GM12878 (cell line): ENCODE measurements around the gene RBM45. TPM values are rescaled to one million over a fixed set of nuclear protein-coding genes. Genes with fewer than 3 reads are reported as not detected.

Source experiments
- ATAC-seq: fragments of 200-7000 bp; cut with Tn5 transposase; 3 replicates; pipeline ENCODE4 v1.9.1; 2020; ENCODE audit warnings: mild to moderate bottlenecking, moderate library complexity
- BruUV-seq: library from RNA; stranded (reverse); fragments of 400-500 nt; replicated peaks from 2 replicates; lab custom pipeline; 2021; lab: Mats Ljungman, UMichigan
- CTCF ChIA-PET: fragments of 300-600 bp; sonication (Branson Sonifier 250); formaldehyde crosslinking; extraction: SDS; loops from one replicate; lab custom pipeline; 2021; ENCODE audit warnings: inconsistent platforms; lab: Yijun Ruan, JAX
- POLR2A ChIA-PET: fragments of 350-600 bp; formaldehyde crosslinking; extraction: SDS; loops from one replicate; lab custom pipeline; 2021; ENCODE audit warnings: inconsistent platforms; lab: Charles Lee
- RAD21 ChIA-PET: fragments of 300-600 bp; sonication (Branson Sonifier 250); formaldehyde crosslinking; loops from one replicate; lab custom pipeline; 2023; ENCODE audit warnings: antibody characterized with exemption; ENCODE audit not compliant: unreplicated experiment; lab: Charles Lee
- SMC1A ChIA-PET: fragments of 300-600 bp; sonication (Branson Sonifier 250); formaldehyde crosslinking; loops from one replicate; lab custom pipeline; 2023; ENCODE audit not compliant: unreplicated experiment, uncharacterized antibody; lab: Charles Lee
- DNase-seq: peaks from one replicate; pipeline ENCODE4 v3.0.0-alpha.2; 2011; ENCODE audit warnings: low read depth, low spot score
- FAIRE-seq: peaks from 3 replicates; lab custom pipeline; 2011; peaks lifted over from hg19 to GRCh38; lab: Jason Lieb, UNC
- H2AFZ ChIP-seq: 2 replicates; pipeline ENCODE4 v1.6.0; 2011; ENCODE audit warnings: low read depth, low read length, control low read depth; ENCODE audit not compliant: control insufficient read depth
- H3K27ac ChIP-seq: 2 replicates; pipeline ENCODE4 v1.5.1; 2011; ENCODE audit warnings: control low read depth; ENCODE audit not compliant: control insufficient read depth, insufficient read depth
- H3K27me3 ChIP-seq, 2 experiments: replicated peaks in 1 of 2; 2 replicates each; pipeline versions ENCODE4 v1.6.0 to v1.6.1; 2011; ENCODE audit warnings: low read length in 1 of 2; ENCODE audit not compliant: control insufficient read depth in 2 of 2, insufficient read depth in 2 of 2
- H3K36me3 ChIP-seq, 2 experiments: 2 replicates each; pipeline ENCODE4 v1.5.1; 2011; ENCODE audit warnings: low read length in 1 of 2; ENCODE audit not compliant: control insufficient read depth in 2 of 2, insufficient read depth in 2 of 2
- H3K4me1 ChIP-seq: 2 replicates; pipeline ENCODE4 v1.6.1; 2011; ENCODE audit warnings: mild to moderate bottlenecking, low read length, moderate library complexity, mixed read lengths; ENCODE audit not compliant: control insufficient read depth, insufficient read depth
- H3K4me2 ChIP-seq: 2 replicates; pipeline ENCODE4 v1.6.0; 2011; ENCODE audit warnings: control low read depth; ENCODE audit not compliant: control insufficient read depth, insufficient read depth
- H3K4me3 ChIP-seq: fragments of 200-600 bp; sonication (generic); 2 replicates; pipeline ENCODE4 v1.5.1; 2016
- H3K79me2 ChIP-seq: 2 replicates; pipeline ENCODE4 v1.6.0; 2011; ENCODE audit warnings: low read length; ENCODE audit not compliant: control insufficient read depth, insufficient read depth
- H3K9ac ChIP-seq: 2 replicates; pipeline ENCODE4 v1.8.0; 2011; ENCODE audit warnings: low read length, control low read depth, mixed read lengths; ENCODE audit not compliant: control insufficient read depth, insufficient read depth
- H3K9me3 ChIP-seq: replicated peaks from 3 replicates; pipeline ENCODE4 v1.5.1; 2011; ENCODE audit warnings: mild to moderate bottlenecking, low read length; ENCODE audit not compliant: control insufficient read depth, insufficient read depth
- H4K20me1 ChIP-seq: 2 replicates; pipeline ENCODE4 v1.6.0; 2011; ENCODE audit not compliant: control insufficient read depth, insufficient read depth
- CBX5 ChIP-seq: sonication (generic); IDR thresholded peaks from 2 replicates; pipeline ENCODE4 v1.6.1; 2016; ENCODE audit warnings: low read depth, moderate library complexity, mild to moderate bottlenecking, inconsistent platforms
- CEBPB ChIP-seq, 2 experiments: fragments of 150-350 bp in 1 of 2; IDR thresholded peaks; 2 replicates each; pipeline ENCODE4 v1.6.1; 2012 to 2014; ENCODE audit warnings: low read depth in 2 of 2, low read length in 2 of 2, borderline replicate concordance in 1 of 2, inconsistent platforms in 1 of 2
- FOXM1 ChIP-seq: IDR thresholded peaks from 2 replicates; pipeline ENCODE4 v1.6.1; 2012; ENCODE audit warnings: low read depth, mild to moderate bottlenecking, inconsistent platforms, low read length, moderate library complexity
- MEF2B ChIP-seq: fragments of 450-650 bp; IDR thresholded peaks from 2 replicates; pipeline ENCODE4 v1.6.1; 2018; ENCODE audit warnings: mild to moderate bottlenecking, moderate library complexity; ENCODE audit not compliant: partially characterized antibody, poor library complexity, severe bottlenecking
- NBN ChIP-seq: fragments of 450-650 bp; IDR thresholded peaks from 2 replicates; pipeline ENCODE4 v1.6.1; 2016
- NFYB ChIP-seq: IDR thresholded peaks from 2 replicates; pipeline ENCODE4 v1.6.1; 2011; ENCODE audit warnings: low read depth, mild to moderate bottlenecking, low read length, improper control_type of control experiment, moderate library complexity; ENCODE audit not compliant: insufficient read depth
- PBX3 ChIP-seq: IDR thresholded peaks from 2 replicates; pipeline ENCODE4 v1.6.1; 2011; ENCODE audit warnings: mild to moderate bottlenecking, low read depth, low read length, moderate library complexity; ENCODE audit not compliant: insufficient replicate concordance
- RB1 ChIP-seq: fragments of 450-650 bp; formaldehyde crosslinking; IDR thresholded peaks from 2 replicates; pipeline ENCODE4 v1.6.1; 2017; ENCODE audit warnings: mild to moderate bottlenecking, borderline replicate concordance
- SPI1 ChIP-seq: IDR thresholded peaks from 2 replicates; pipeline ENCODE4 v1.6.1; 2011; ENCODE audit warnings: low read depth, mild to moderate bottlenecking, low read length, moderate library complexity, borderline replicate concordance; ENCODE audit not compliant: insufficient read depth
- SREBF1 ChIP-seq: IDR thresholded peaks from 2 replicates; pipeline ENCODE4 v1.6.1; 2012; ENCODE audit warnings: mild to moderate bottlenecking, low read length
- USF2 ChIP-seq: IDR thresholded peaks from 2 replicates; pipeline ENCODE4 v1.6.1; 2011; ENCODE audit warnings: low read depth, low read length, improper control_type of control experiment, borderline replicate concordance
- WGBS: methylation state at CpG from one replicate; pipeline ENCODE4 v1.1.6; 2016; ENCODE audit warnings: low lambda C conversion rate; ENCODE audit not compliant: insufficient replicate concordance, insufficient coverage; ENCODE audit errors: missing lambda C conversion rate; 5-methylcytosine and 5-hydroxymethylcytosine counted together
- in situ Hi-C: fragments of 300-500 bp; cut with MboI; formaldehyde crosslinking; loops from 9 replicates; pipeline ENCODE4 v1.14.3; 2018; ENCODE audit warnings: mixed read lengths
- intact Hi-C: fragments of 100-400 bp; cut with micrococcal nuclease; formaldehyde crosslinking; loops from one replicate; pipeline ENCODE4 v1.14.2; 2022; ENCODE audit not compliant: unreplicated experiment
- polyA plus RNA-seq, 11 experiments: library from polyadenylated mRNA; depleted of rRNA in 4 of 11; unstranded in 6 of 11; stranded (reverse) in 5 of 11; fragments of >200 nt; fragmentation: Nextera tagmentation in 4 of 11; fragmentation: Illumina TruSeq in 1 of 11; extraction: Ambion mirVana in 4 of 11; extraction: Trizol in 1 of 11; gene quantifications; 1 replicate in 1 of 11; 2 replicates in 10 of 11; pipeline versions ENCODE4 v1.2.1 to v1.2.3, GENCODE V29; 2011 to 2016; ENCODE audit warnings: inconsistent platforms in 2 of 11, missing spikeins in 2 of 11, low read depth in 1 of 11
- total RNA-seq, 4 experiments: library from RNA; depleted of rRNA in 3 of 4; stranded (reverse); fragments of >200 nt in 3 of 4; fragmentation: Illumina TruSeq in 1 of 4; extraction: Trizol in 1 of 4; gene quantifications; 2 replicates each; pipeline versions ENCODE4 v1.2.1 to v1.2.3, GENCODE V29; 2013 to 2021

RBM45 gene
- total and polyA plus RNA-seq, 10 of the 15 experiments (the other 5 are each of a cell fraction or from before 2014, with no cell fraction given), result 6.2 to 21.7 (median 14.6) TPM

GRCh38 chr2:178159966-178160365, 47.7 kb downstream of the RBM45 start:
- SMC1A ChIA-PET, result no interaction called here

More at GRCh38 chr2:178159966-178160365, 47.7 kb downstream of the RBM45 start:
- RAD21 ChIA-PET, result no interaction called here
- TF ChIP-seq RB1 (no peak), USF2 (no peak), NFYB (no peak), SPI1 (no peak), CEBPB (IDR thresholded peaks at IDR 0.05; ENCODE audit: borderline replicate concordance in 1 of 2, low read depth in 2 of 2, low read length in 2 of 2) (no peak), FOXM1 (no peak), MEF2B (no peak), PBX3 (no peak), SREBF1 (no peak), CBX5 (no peak), NBN (no peak)
- no peak for ATAC-seq
- Histone ChIP-seq H3K9me3 (no peaks in the 10 kb centered on the region; the same call in 2 of the 3 replicates), H3K27me3 (no peaks in the 10 kb centered on the region; a peak in 1 of 4 replicates), H3K36me3 (no peaks in the 10 kb centered on the region), H3K4me2 (no peak overlapping the region), H3K4me1 (no peaks in the 10 kb centered on the region), H3K27ac (no peak overlapping the region), H3K9ac (no peak overlapping the region), H4K20me1 (no peaks in the 10 kb centered on the region), H3K79me2 (no peaks in the 10 kb centered on the region), H2AFZ (no peak overlapping the region), H3K4me3 (no peak overlapping the region)
- WGBS, result 20% methylated on average over 1 of the region's 1 CpG
- intact Hi-C loops (no loop called here), in situ Hi-C loops (no loop called here)
- no TSS peak for BruUV-seq
- CTCF ChIA-PET, result no interaction called here
- POLR2A ChIA-PET, result no interaction called here
- no peak for DNase-seq
- no peak for FAIRE-seq
